Hippocampal formation (tissue), 2 donors: ENCODE results near the gene HYAL1.
A peak's percentile ranks its signal among the peaks of the same experiment; 100 is the strongest.
"Not testable (repeated sequence)": the region's sequence is repeated elsewhere in the genome, so short reads cannot be mapped to it uniquely, and the experiment has no call there.

Experiments used
- DNase-seq, 2 donors: peaks; one replicate each; lab custom pipeline; 2025; lab: John Stamatoyannopoulos, UW

HYAL1 gene

GRCh38 chr3:50294089-50294488, 9.3 kb downstream of the HYAL1 start:
- no peak for DNase-seq

GRCh38 chr3:50293079-50293801, 10.1 kb downstream of the HYAL1 start:
- DNase-seq: no peak

GRCh38 chr3:50292159-50293078, 11.0 kb downstream of the HYAL1 start, which contains the start of gene IFRD2:
TSS of gene IFRD2 (minus strand) at chr3:50292429. CDS start at chr3:50292274, 155 bp downstream.
- DNase-seq: peak; percentile 97 to 98

GRCh38 chr3:50290161-50290641, 13.2 kb downstream of the HYAL1 start:
- DNase-seq: no peak

- DNase-seq: no peak
Observed at GRCh38 chr3:50289130-50289529, 14.2 kb downstream of the HYAL1 start.

GRCh38 chr3:50288387-50289007, 14.9 kb downstream of the HYAL1 start:
- DNase-seq: no peak

- DNase-seq: no peak
Observed at GRCh38 chr3:50287262-50287661, 16.1 kb downstream of the HYAL1 start.

GRCh38 chr3:50286322-50287227, 16.8 kb downstream of the HYAL1 start:
- DNase-seq: no peak

GRCh38 chr3:50284121-50284520, 19.3 kb downstream of the HYAL1 start:
- not testable (repeated sequence) for DNase-seq

GRCh38 chr3:50279255-50280016, 23.9 kb downstream of the HYAL1 start:
- no peak for DNase-seq

GRCh38 chr3:50278880-50279224, 24.5 kb downstream of the HYAL1 start, which contains the start of gene LSMEM2:
TSS of gene LSMEM2 (plus strand) at chr3:50279087. CDS start at chr3:50279114, 27 bp downstream.
- peak in 1 of 2 donors; percentile 54 for DNase-seq

- peak; percentile 42 to 54 for DNase-seq
Observed at GRCh38 chr3:50278123-50278879, 25.1 kb downstream of the HYAL1 start.

GRCh38 chr3:50276762-50277101, 26.6 kb downstream of the HYAL1 start:
- no peak for DNase-seq

- no peak for DNase-seq
Observed at GRCh38 chr3:50275996-50276761, 27.2 kb downstream of the HYAL1 start.

GRCh38 chr3:50275141-50275995, 28.0 kb downstream of the HYAL1 start:
- DNase-seq: no peak

- peak in 1 of 2 donors; percentile 43 for DNase-seq
Observed at GRCh38 chr3:50274371-50275104, 28.8 kb downstream of the HYAL1 start.

GRCh38 chr3:50273689-50274065, 29.7 kb downstream of the HYAL1 start:
- no peak for DNase-seq
